HEK293T (cell line): Measurements from ENCODE around the gene ASIC3.

Source experiments
- CTCF ChIA-PET: fragments of 350-600 bp; formaldehyde crosslinking; extraction: SDS; loops from one replicate; lab custom pipeline; 2021; ENCODE audit warnings: antibody characterized with exemption, inconsistent platforms; lab: Yijun Ruan, JAX
- POLR2A ChIA-PET: fragments of 350-600 bp; formaldehyde crosslinking; extraction: SDS; loops from one replicate; lab custom pipeline; 2020; ENCODE audit warnings: antibody characterized with exemption, inconsistent platforms; lab: Yijun Ruan, JAX
- DNase-seq: peaks from one replicate; pipeline ENCODE4 v3.0.0; 2012; ENCODE audit warnings: mixed read lengths; ENCODE audit errors: extremely low spot score
- ARNT ChIP-seq: fragments of 450-650 bp; IDR thresholded peaks from 2 replicates; pipeline ENCODE4 v1.6.1; 2017; ENCODE audit warnings: mild to moderate bottlenecking
- BHLHE40 ChIP-seq: fragments of 450-650 bp; IDR thresholded peaks from 2 replicates; pipeline ENCODE4 v1.6.1; 2016; ENCODE audit warnings: mild to moderate bottlenecking, moderate library complexity, borderline replicate concordance
- CTBP1 ChIP-seq: fragments of 450-650 bp; IDR thresholded peaks from 2 replicates; pipeline ENCODE4 v1.6.1; 2016; ENCODE audit warnings: borderline replicate concordance
- ELF4 ChIP-seq: fragments of 450-650 bp; IDR thresholded peaks from 2 replicates; pipeline ENCODE4 v1.6.1; 2017; ENCODE audit warnings: antibody characterized with exemption
- FOXA1 ChIP-seq: fragments of 450-650 bp; IDR thresholded peaks from 2 replicates; pipeline ENCODE4 v1.6.1; 2016; ENCODE audit warnings: mild to moderate bottlenecking
- FOXK2 ChIP-seq: fragments of 450-650 bp; IDR thresholded peaks from 2 replicates; pipeline ENCODE4 v1.6.1; 2016; ENCODE audit warnings: mild to moderate bottlenecking
- FOXM1 ChIP-seq: fragments of 450-650 bp; IDR thresholded peaks from 2 replicates; pipeline ENCODE4 v1.6.1; 2017; ENCODE audit warnings: mild to moderate bottlenecking, borderline replicate concordance
- HDGF ChIP-seq: fragments of 450-650 bp; IDR thresholded peaks from 2 replicates; pipeline ENCODE4 v1.6.1; 2017; ENCODE audit warnings: antibody characterized with exemption, borderline replicate concordance
- L3MBTL2 ChIP-seq: fragments of 450-650 bp; conservative IDR thresholded peaks from 2 replicates; pipeline ENCODE4 v1.6.1; 2016; ENCODE audit warnings: mild to moderate bottlenecking
- LEF1 ChIP-seq: fragments of 450-650 bp; IDR thresholded peaks from 2 replicates; pipeline ENCODE4 v1.6.1; 2017; ENCODE audit warnings: mild to moderate bottlenecking, borderline replicate concordance
- NFRKB ChIP-seq: fragments of 450-650 bp; IDR thresholded peaks from 2 replicates; pipeline ENCODE4 v1.6.1; 2016; ENCODE audit warnings: mild to moderate bottlenecking, moderate library complexity
- PKNOX1 ChIP-seq: fragments of 450-650 bp; IDR thresholded peaks from 2 replicates; pipeline ENCODE4 v1.6.1; 2016
- SP1 ChIP-seq: fragments of 450-650 bp; IDR thresholded peaks from 2 replicates; pipeline ENCODE4 v1.6.1; 2017
- SUZ12 ChIP-seq: fragments of 450-650 bp; IDR thresholded peaks from 2 replicates; pipeline ENCODE4 v1.6.1; 2016; ENCODE audit warnings: mild to moderate bottlenecking
- TARDBP ChIP-seq: fragments of 450-650 bp; IDR thresholded peaks from 2 replicates; pipeline ENCODE4 v1.6.1; 2016
- ZNF384 ChIP-seq: fragments of 450-650 bp; IDR thresholded peaks from 2 replicates; pipeline ENCODE4 v1.6.1; 2016

The ASIC3 gene

DNA sequence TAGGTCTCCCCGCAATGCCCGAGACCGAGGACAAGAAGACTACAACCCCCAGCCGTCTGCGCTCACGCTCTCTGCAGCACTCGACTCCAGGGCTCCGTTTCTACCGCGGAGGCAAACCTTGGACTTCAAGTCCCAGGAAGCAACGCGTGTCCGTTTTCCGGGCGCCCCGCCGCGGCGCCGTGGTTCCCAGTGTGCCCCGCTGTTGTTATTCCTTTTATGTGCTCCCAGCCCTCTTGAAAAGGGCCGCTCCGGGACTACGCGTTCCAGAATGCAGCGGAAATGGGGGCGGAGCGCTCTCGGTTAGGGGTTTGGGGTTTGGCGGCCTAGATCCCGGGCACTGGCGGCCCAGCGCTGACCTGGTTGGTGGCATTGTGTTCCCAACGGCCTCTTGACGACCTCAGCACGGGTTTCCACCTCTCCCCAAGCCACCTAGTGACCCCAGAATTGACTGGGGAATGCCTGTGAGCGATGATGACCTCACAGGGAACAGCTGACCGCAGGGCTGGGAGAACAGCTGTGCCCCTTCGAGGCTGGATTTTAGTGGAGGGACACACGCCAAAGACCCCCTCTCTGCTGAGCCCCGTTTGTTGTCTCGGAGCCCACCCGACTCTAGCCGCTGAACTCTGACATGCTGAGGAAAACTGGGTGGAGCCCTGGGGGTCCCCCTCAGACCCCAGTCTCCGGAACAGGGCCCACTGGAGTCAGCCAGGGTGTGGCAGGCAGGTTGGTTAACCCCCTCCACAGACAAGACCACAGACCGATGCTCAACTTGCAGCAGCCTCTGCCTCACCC lies 9.9 kb downstream of the ASIC3 start:
- POLR2A ChIA-PET = interaction anchor here (0.7 to 4.3 kb wide), 8 partner anchors 17 to 53 kb away, joined by 3 to 38 read pairs (median 12); partner anchors contain the start of genes ABCB8, AGAP3, FASTK and TMUB1
- CTCF ChIA-PET = interaction anchor here (0.6 to 1.2 kb wide), 3 partner anchors 52 to 72 kb away, joined by 3 to 4 read pairs (median 3); no protein-coding TSS in a partner anchor
- TF ChIP-seq TARDBP (no peak), ZNF384 (no peak), ELF4 (no peak; the same call in 1 of the 2 replicates), L3MBTL2 (peak; percentile 38; the same call in 1 of the 2 replicates), CTBP1 (no peak), SUZ12 (no peak; the same call in 1 of the 2 replicates), LEF1 (no peak), FOXA1 (no peak)
- DNase-seq = peak; percentile 100

GRCh38 chr7:151058781-151059366 lies 10.5 kb downstream of the ASIC3 start:
- no peak for DNase-seq
- CTCF ChIA-PET = interaction anchor here (0.6 to 1.2 kb wide), 2 partner anchors 51 to 73 kb away, joined by 3 to 4 read pairs; no protein-coding TSS in a partner anchor

DNA sequence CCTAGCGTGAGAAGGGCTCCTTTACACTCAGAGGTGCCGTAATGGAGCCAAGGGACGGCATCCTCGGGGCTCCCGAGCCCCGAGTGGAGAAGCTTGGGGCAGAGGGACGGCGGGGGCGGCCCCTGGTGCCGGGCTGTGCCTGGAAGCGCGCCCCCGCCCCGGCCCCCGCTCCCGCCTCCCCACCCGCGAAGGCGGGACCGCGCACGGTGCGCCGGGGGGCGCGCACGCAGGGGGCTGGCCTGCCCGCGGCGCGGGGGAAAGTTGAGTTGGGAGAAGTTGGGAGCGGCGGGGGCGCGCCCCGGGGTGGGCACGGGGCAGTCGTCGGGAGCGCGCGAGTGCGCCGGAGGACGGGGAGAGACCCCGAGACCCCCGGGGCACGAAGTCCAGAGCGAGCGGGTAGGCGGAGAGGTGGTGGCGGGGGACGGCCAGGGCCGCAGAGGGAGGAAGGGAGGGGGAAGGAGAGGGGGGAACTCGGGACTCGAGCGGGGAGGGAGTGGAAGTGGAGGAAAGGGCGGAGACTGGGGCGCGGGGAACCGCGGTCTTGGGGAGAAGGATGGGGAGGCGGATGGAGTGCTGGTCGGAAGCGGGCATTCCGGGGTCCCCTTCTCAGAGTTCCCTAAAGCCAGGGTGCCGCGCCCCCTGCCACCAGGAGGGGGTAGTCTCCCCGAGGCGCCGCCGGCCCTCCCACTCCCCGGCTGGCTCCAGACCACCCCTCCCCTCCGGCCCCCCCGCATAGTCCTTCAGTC lies 11.2 kb downstream of the ASIC3 start, which contains the start of gene SLC4A2:
Gene SLC4A2 (plus strand): TSS at position 223 of the 746 bp plus-strand sequence. CDS start 2,399 bp downstream, outside the sequence.
- ChIA-PET POLR2A (interaction anchor here (0.6 to 4.3 kb wide), 13 partner anchors 8 to 52 kb away, joined by 3 to 38 read pairs (median 8); partner anchors contain the start of genes ABCB8, AGAP3, FASTK and TMUB1), CTCF (interaction anchor here (1.2 to 1.7 kb wide), 3 partner anchors 42 to 52 kb away, joined by 4 read pairs; no protein-coding TSS in a partner anchor)
- peak; percentile 94 for DNase-seq
- no peak for TF ChIP-seq TARDBP
- no peak for TF ChIP-seq BHLHE40
- no peak; the same call in 1 of the 2 replicates for TF ChIP-seq FOXM1
- no peak for TF ChIP-seq FOXK2
- TF ChIP-seq NFRKB = no peak
- TF ChIP-seq HDGF = no peak
- TF ChIP-seq L3MBTL2 = no peak
- TF ChIP-seq CTBP1 = no peak
- no peak for TF ChIP-seq ZNF384
- TF ChIP-seq ELF4 = no peak
- no peak for TF ChIP-seq PKNOX1
- no peak for TF ChIP-seq FOXA1
- no peak for TF ChIP-seq LEF1
- no peak for TF ChIP-seq SUZ12
- no peak for TF ChIP-seq SP1
- no peak for TF ChIP-seq ARNT

More at GRCh38 chr7:151058781-151059366, 10.5 kb downstream of the ASIC3 start:
- TF ChIP-seq PKNOX1 (no peak), CTBP1 (no peak), FOXM1 (no peak), ARNT (no peak), ELF4 (no peak), HDGF (0 out of 2 replicates have a peak, but pooled peaks have one; percentile 89), ZNF384 (no peak), FOXA1 (no peak), SP1 (no peak), LEF1 (no peak), FOXK2 (no peak), BHLHE40 (no peak), SUZ12 (no peak), NFRKB (no peak), L3MBTL2 (peak; percentile 50; the same call in 1 of the 2 replicates), TARDBP (no peak)
- POLR2A ChIA-PET = interaction anchor here (0.6 to 4.3 kb wide), 12 partner anchors 8 to 52 kb away, joined by 3 to 38 read pairs (median 4); partner anchors contain the start of genes ABCB8, AGAP3, FASTK and TMUB1

GRCh38 chr7:151060113-151060415 lies 11.7 kb downstream of the ASIC3 start:
- no peak for TF ChIP-seq LEF1
- no peak for TF ChIP-seq CTBP1
- TF ChIP-seq FOXK2 = no peak
- TF ChIP-seq ARNT = no peak
- TF ChIP-seq TARDBP = no peak
- TF ChIP-seq SUZ12 = no peak
- TF ChIP-seq NFRKB = no peak
- no peak for TF ChIP-seq L3MBTL2
- no peak for TF ChIP-seq HDGF
- no peak for TF ChIP-seq PKNOX1
- no peak for TF ChIP-seq FOXM1
- no peak for TF ChIP-seq ZNF384
- TF ChIP-seq BHLHE40 = no peak
- TF ChIP-seq ELF4 = no peak
- TF ChIP-seq FOXA1 = no peak
- no peak for TF ChIP-seq SP1
- DNase-seq = no peak
- POLR2A ChIA-PET = interaction anchor here (0.9 to 4.3 kb wide), 7 partner anchors 17 to 32 kb away, joined by 3 to 38 read pairs (median 8); partner anchors contain the start of genes ABCB8, AGAP3 and FASTK
- CTCF ChIA-PET = interaction anchor here (1.2 to 1.7 kb wide), 2 partner anchors 42 to 52 kb away, joined by 4 read pairs; no protein-coding TSS in a partner anchor
